GM23338 (cell line): ENCODE measurements around the gene SLC8A3.

ENCODE experiments used
- CREB1 ChIP-seq: fragments of 250-450 bp; sonication (Bioruptor Pico); IDR thresholded peaks from 2 replicates; pipeline ENCODE4 v1.5.0; 2020; ENCODE audit warnings: low read depth, mild to moderate bottlenecking, moderate library complexity
- CTCF ChIP-seq, 2 experiments: fragments of 200-600 bp in 1 of 2; sonication (generic) in 1 of 2; conservative IDR thresholded peaks; 2 replicates each; pipeline versions ENCODE4 v1.5.1 to v1.6.1; 2016 to 2017; ENCODE audit warnings: antibody characterized with exemption in 2 of 2, low read depth in 2 of 2, mild to moderate bottlenecking in 2 of 2, moderate library complexity in 1 of 2
- ETS1 ChIP-seq: IDR thresholded peaks from 2 replicates; pipeline ENCODE4 v1.6.1; 2016; ENCODE audit warnings: antibody characterized with exemption
- EZH2 ChIP-seq: fragments of 200-600 bp; sonication (generic); IDR thresholded peaks from one replicate; pipeline ENCODE4 v1.8.0; 2017; ENCODE audit warnings: antibody characterized with exemption, mild to moderate bottlenecking, low read depth; ENCODE audit not compliant: unreplicated experiment
- EZH2phosphoT487 ChIP-seq: fragments of 200-600 bp; sonication (generic); IDR thresholded peaks from one replicate; pipeline ENCODE4 v1.8.1; 2018; ENCODE audit warnings: antibody characterized with exemption; ENCODE audit not compliant: unreplicated experiment
- JUNB ChIP-seq: IDR thresholded peaks from one replicate; pipeline ENCODE4 v1.6.1; 2016; ENCODE audit warnings: antibody characterized with exemption; ENCODE audit not compliant: unreplicated experiment
- POLR2AphosphoS5 ChIP-seq: IDR thresholded peaks from 2 replicates; pipeline ENCODE4 v1.6.1; 2016; ENCODE audit warnings: antibody characterized with exemption, low read depth
- REST ChIP-seq: IDR thresholded peaks from one replicate; pipeline ENCODE4 v1.6.1; 2018; ENCODE audit warnings: antibody characterized with exemption; ENCODE audit not compliant: unreplicated experiment
- STAT1 ChIP-seq: IDR thresholded peaks from one replicate; pipeline ENCODE4 v1.6.1; 2016; ENCODE audit warnings: antibody characterized with exemption; ENCODE audit not compliant: unreplicated experiment
- ZNF114 ChIP-seq: fragments of 250-450 bp; sonication (Bioruptor Pico); IDR thresholded peaks from 2 replicates; pipeline ENCODE4 v1.5.0; 2020; ENCODE audit warnings: mild to moderate bottlenecking, moderate library complexity
- ZNF462 ChIP-seq: fragments of 250-450 bp; sonication (Bioruptor Pico); IDR thresholded peaks from 2 replicates; pipeline ENCODE4 v1.5.0; 2020; ENCODE audit warnings: mild to moderate bottlenecking, moderate library complexity

- TF ChIP-seq EZH2: no peak
- TF ChIP-seq CTCF (conservative IDR thresholded peaks at IDR 0.05; ENCODE audit: low read depth in 2 of 2): no peak
- no peak for TF ChIP-seq POLR2AphosphoS5
- TF ChIP-seq STAT1: no peak
- TF ChIP-seq CREB1 (CRISPR knock-in tag): no peak
- no peak for TF ChIP-seq REST
- no peak for TF ChIP-seq ETS1
- TF ChIP-seq ZNF114 (CRISPR knock-in tag): no peak
- TF ChIP-seq JUNB: no peak
- TF ChIP-seq ZNF462 (CRISPR knock-in tag): no peak
- TF ChIP-seq EZH2phosphoT487: no peak
Observed at GRCh38 chr14:70116278-70116677, 72.5 kb downstream of the SLC8A3 start.
